Measurements from ENCODE around the gene RABGGTA.

- no peak for TF ChIP-seq CTCF (IDR thresholded peaks at IDR 0.05; ENCODE audit: low read depth, low read length)
- TF ChIP-seq EZH2phosphoT487 (IDR thresholded peaks at IDR 0.05; ENCODE audit: low read depth) = no peak
These were observed 3.9 kb downstream of the RABGGTA start for GRCh38 chr14:24267516-24267915.
